GM13977 (cell line): ENCODE data around the gene RPL10A.
A peak's percentile ranks its signal among the peaks of the same experiment; 100 is the strongest.
"Not testable (repeated sequence)": the region's sequence is repeated elsewhere in the genome, so short reads cannot be mapped to it uniquely, and the experiment has no call there.

Experiments used
- DNase-seq: peaks from one replicate; pipeline ENCODE4 v3.0.0; 2012; ENCODE audit warnings: low spot score
- in situ Hi-C: fragments of 300-500 bp; cut with MboI; formaldehyde crosslinking; loops from one replicate; pipeline ENCODE4 v1.12.0; 2022; ENCODE audit warnings: low sequenced_read_pairs, low pct_unique_long_range_greater_than_20kb, mixed read lengths, inconsistent platforms; ENCODE audit not compliant: unreplicated experiment
- TF ChIP-seq, protein P1 (sequence below): IDR thresholded peaks from 2 replicates; pipeline ENCODE4 v1.5.1; 2012; ENCODE audit warnings: mild to moderate bottlenecking, control low read depth; ENCODE audit not compliant: insufficient read depth; ENCODE audit errors: extremely low read depth, missing control alignments

RPL10A gene

DNA sequence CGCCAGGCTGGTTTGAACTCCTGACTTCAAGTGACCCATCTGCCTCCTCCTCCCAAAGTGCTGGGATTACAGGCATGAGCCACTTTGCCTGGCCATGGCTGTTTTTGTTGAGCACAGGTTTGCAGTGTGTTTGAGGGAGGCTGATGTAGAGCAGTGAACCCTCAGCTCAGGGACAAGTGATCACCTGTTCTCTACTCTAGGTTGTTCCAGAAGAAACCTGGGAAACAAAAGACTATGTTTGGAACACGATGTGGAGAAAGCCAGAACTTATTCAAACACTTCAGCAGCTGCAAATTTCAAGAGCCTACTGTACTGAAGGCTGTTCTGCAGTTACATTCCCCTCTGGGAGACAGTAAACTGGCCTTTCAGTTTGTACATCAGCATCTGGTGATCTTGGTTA is 39.8 kb downstream of the RPL10A start:
- in situ Hi-C loops: no loop called here
- TF ChIP-seq, protein P1, sequence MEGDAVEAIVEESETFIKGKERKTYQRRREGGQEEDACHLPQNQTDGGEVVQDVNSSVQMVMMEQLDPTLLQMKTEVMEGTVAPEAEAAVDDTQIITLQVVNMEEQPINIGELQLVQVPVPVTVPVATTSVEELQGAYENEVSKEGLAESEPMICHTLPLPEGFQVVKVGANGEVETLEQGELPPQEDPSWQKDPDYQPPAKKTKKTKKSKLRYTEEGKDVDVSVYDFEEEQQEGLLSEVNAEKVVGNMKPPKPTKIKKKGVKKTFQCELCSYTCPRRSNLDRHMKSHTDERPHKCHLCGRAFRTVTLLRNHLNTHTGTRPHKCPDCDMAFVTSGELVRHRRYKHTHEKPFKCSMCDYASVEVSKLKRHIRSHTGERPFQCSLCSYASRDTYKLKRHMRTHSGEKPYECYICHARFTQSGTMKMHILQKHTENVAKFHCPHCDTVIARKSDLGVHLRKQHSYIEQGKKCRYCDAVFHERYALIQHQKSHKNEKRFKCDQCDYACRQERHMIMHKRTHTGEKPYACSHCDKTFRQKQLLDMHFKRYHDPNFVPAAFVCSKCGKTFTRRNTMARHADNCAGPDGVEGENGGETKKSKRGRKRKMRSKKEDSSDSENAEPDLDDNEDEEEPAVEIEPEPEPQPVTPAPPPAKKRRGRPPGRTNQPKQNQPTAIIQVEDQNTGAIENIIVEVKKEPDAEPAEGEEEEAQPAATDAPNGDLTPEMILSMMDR: no peak
- DNase-seq: no peak

DNA sequence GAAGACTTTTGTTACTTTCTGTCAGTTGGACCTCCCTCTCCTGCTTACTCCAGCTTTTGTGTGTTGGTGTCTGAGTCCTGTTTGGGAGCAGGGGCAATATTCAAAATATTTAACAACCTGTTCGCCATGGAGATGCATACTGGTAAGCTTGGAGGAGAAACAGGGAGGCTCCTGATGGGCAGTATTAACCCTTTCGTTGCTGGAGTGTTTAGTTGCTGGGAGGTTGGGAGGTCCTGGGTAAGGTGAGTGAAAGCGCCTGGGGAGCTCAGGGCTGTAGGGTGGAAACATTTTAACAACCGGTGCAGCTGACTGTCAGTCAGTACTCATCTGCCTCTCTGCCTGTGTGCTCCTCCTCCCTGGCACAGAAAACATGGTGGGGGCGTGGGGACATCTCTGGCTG is 40.3 kb downstream of the RPL10A start:
- TF ChIP-seq, protein P1: no peak
- no peak for DNase-seq
- in situ Hi-C loops: no loop called here

DNA sequence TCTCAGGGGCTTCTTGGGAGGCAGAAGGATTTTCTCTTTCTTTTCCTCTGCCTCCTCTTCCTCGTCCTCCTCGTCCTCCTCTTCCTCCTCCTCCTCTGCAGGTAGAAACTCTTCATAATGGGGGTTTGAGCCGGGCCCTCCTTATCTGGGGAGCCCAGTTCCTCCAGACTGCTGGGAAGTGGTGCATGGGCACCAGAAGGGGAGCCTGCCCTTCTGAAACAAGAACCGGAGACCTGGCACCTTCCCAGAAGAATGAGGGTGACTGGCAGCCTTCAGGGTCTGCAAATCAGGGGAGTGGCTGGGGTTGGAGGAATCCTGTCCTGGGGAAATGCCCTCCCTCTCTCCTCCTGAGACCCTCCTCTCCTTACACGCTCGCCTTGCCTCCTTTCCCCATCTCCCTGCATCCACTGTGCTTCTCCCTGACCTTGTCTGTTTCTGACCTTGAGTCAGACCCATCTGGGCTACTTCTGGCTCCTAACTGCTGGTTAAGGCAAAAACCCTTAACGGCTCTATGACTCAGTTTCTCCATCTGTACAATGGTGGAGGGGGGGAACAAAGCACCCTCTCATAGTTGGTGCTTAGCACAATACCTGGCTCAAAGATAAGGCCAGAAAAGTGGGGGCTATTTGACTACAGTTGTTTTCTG is 42.8 kb downstream of the RPL10A start:
- no peak for DNase-seq
- in situ Hi-C loops: no loop called here
- TF ChIP-seq, protein P1: no peak

DNA sequence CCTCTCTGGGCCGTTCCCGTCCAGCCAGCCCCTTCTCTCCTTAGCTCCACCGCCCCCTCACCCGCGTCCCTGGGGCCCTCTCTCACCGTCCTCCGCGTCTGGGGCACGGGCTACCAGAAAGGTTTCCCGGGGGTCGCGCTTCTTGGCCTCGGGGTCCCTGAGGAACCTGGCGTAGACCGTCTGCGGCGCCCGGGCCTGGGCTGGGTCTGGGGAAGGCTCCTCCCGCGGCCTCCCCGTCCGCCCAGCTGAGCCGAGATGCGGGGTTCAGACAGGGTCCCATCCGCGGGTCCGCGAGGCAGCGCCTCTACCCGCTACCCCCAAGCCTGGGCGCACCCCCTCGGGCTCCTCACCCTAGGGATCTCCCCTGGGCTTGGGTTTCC is 43.4 kb downstream of the RPL10A start:
- TF ChIP-seq, protein P1: no peak
- in situ Hi-C loops: no loop called here
- DNase-seq: peak; percentile 20

DNA sequence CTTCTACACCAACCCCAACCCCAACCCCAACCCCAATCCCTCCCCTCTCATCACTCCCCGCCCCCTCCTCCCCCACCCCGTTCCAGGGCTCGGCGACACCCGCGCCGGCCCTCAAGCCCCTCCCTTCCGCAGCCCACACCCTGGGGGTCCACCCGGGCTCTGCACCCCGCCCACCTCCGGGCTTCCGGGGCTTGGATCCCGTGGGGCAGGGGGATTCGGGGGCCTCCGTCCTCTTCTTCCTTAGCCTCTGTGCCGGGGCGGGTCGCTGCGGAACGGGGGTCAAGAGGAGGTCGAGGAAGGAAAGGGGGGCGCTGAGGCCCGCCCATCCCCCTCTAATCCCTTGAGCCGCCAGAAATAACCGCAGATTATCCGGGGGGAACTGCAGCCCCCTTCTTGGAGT is 43.8 kb downstream of the RPL10A start:
- TF ChIP-seq, protein P1: no peak
- in situ Hi-C loops: no loop called here
- peak; percentile 15 for DNase-seq

DNA sequence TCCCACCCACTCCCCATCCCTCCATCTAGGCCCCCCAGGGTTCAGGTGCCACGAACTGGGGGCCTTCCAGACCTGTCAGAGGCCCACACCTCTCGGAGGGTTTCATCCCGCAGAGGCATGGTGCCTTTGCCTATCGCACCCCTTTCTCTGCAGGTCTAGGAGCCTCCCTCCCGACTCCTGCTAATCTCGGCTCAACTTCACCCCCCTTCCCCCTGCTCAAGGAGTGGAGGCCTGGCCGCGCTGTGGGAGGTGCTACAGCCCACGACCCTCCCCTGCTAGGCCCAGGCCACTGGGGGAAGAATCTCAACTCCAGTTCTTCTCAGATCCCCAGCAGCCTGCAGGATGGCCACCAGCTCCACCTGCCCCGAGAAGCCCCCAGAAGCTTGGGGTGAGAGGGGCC is 44.5 kb downstream of the RPL10A start, which contains the start of gene TULP1:
TULP1 (minus strand) TSS at position 157 of the 400 bp plus-strand sequence; CDS start at position 119, 38 bp downstream.
- in situ Hi-C loops: no loop called here
- TF ChIP-seq, protein P1: no peak
- no peak for DNase-seq

DNA sequence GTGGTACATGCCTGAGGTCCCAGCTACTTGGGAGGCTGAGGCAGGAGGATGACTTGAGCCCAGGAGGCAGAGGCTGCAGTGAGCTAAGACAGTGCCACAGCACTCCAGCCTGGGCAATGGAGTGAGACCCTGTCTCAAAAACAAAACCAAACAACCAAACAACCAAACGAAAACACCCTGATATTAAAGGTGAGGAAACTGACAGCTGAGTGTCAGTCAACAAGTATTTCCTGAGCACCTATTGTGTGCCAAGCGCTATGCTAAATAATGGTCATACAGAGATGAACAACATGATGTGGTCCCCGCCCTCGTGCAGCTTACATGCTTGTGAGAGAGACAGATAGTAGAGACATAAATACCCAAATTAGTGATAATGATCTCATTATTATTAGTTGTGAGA is 46.4 kb downstream of the RPL10A start:
- TF ChIP-seq, protein P1: no peak
- in situ Hi-C loops: no loop called here
- DNase-seq: no peak

DNA sequence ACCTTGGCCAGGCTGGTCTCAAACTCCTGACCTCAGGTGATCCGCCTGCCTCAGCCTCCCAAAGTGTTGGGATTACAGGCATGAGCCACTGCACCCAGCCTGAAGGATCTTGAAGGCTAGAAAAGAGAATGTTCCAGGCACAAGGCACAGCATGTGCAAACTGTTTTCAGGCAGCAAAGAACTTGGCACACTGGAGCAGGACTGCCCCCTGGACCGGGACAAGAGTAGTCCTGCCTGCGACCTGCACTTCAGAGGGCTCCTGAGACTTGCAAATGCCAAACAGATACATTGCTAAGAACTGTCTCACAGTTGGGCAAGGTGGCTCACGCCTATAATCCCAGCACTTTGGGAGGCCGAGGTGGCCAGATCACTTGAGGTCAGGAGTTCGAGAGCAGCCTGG is 47.7 kb downstream of the RPL10A start:
- DNase-seq, in situ Hi-C loops: not testable (repeated sequence)
